ENCODE data around the gene LTBP1. TPM values are rescaled to one million over a fixed set of nuclear protein-coding genes. Genes with fewer than 3 reads are reported as not detected.

Gene LTBP1
- total and polyA plus RNA-seq, 2 donors (not counting 1 experiment from before 2014, with no cell fraction given), result 0.69 TPM; not detected in 1

- ATAC-seq (ENCODE audit: low read depth), result no peak
- no peak for DNase-seq
- TF ChIP-seq CTCF (IDR thresholded peaks at IDR 0.05) (no peak), EZH2 (IDR thresholded peaks at IDR 0.05; ENCODE audit: borderline replicate concordance, insufficient read depth, low read depth, low read length, poor library complexity, severe bottlenecking) (no peak)
- no peak overlapping the region for H3K4me2 ChIP-seq (replicated peaks; ENCODE audit: low read depth, low read length, poor library complexity, severe bottlenecking)
- H3K9me3 ChIP-seq (ENCODE audit: control extremely low read depth in 1 of 3, control insufficient read depth in 2 of 3, insufficient read depth in 1 of 3, low read length in 2 of 3), result no peaks in the 10 kb centered on the region
- ChIA-PET POLR2A (no interaction called here), CTCF (no interaction called here)
- no peak overlapping the region for H2AFZ ChIP-seq (ENCODE audit: insufficient read depth, low read depth, low read length, poor library complexity, severe bottlenecking)
- Mint-ChIP-seq H3K9me3 (ENCODE audit: insufficient read depth) (no peaks in the 10 kb centered on the region), H3K4me1 (no peaks in the 10 kb centered on the region), H3K27me3 (peaks cover 30% of the 10 kb centered on the region), H3K4me3 (no peak overlapping the region), H3K27ac (no peak overlapping the region)
- no peaks in the 10 kb centered on the region for H4K20me1 ChIP-seq (ENCODE audit: control insufficient read depth, insufficient read depth, low read length, poor library complexity, severe bottlenecking)
- WGBS (ENCODE audit: insufficient coverage), result no CpG with 5 or more reads among the region's 1 CpG
- H3K36me3 ChIP-seq (replicated peaks in 1 of 2; ENCODE audit: control extremely low read depth in 1 of 2, control insufficient read depth in 1 of 2, extremely low read depth in 1 of 2, insufficient read depth in 2 of 2, low read length in 1 of 2), result no peaks in the 10 kb centered on the region
- peaks cover 0 to 2% (median 0%) of the 10 kb centered on the region in 4 experiments for H3K27me3 ChIP-seq (replicated peaks in 1 of 4; ENCODE audit: control extremely low read depth in 1 of 4, control insufficient read depth in 3 of 4, insufficient read depth in 4 of 4, low read length in 3 of 4)
- no peaks in the 10 kb centered on the region for H3K4me1 ChIP-seq (ENCODE audit: control insufficient read depth in 2 of 2, insufficient read depth in 2 of 2, low read length in 2 of 2)
- no peak overlapping the region for H3K9ac ChIP-seq (ENCODE audit: low read length)
- intact Hi-C loops (cut with micrococcal nuclease), result no loop called here
- no peak overlapping the region for H3K27ac ChIP-seq (ENCODE audit: low read length in 2 of 2)
- no peak overlapping the region for H3K4me3 ChIP-seq (ENCODE audit: control extremely low read depth in 1 of 5, extremely low read depth in 1 of 5, insufficient read depth in 1 of 5, low read depth in 2 of 5, low read length in 4 of 5)
- no peaks in the 10 kb centered on the region for H3K79me2 ChIP-seq (ENCODE audit: control insufficient read depth, insufficient read depth, low read length)
Measured at GRCh38 chr2:32922501-32922900, 24.3 kb upstream of the LTBP1 start.

GRCh38 chr2:32923109-32923508 is 23.6 kb upstream of the LTBP1 start:
- H3K4me3 Mint-ChIP-seq, result no peak overlapping the region
- peaks cover 36% of the 10 kb centered on the region for H3K27me3 Mint-ChIP-seq
- H3K9ac ChIP-seq (ENCODE audit: low read length), result no peak overlapping the region
- H3K27ac ChIP-seq (ENCODE audit: low read length in 2 of 2), result no peak overlapping the region
- no peak for DNase-seq
- no peak for TF ChIP-seq CTCF (IDR thresholded peaks at IDR 0.05)
- no peak for TF ChIP-seq EZH2 (IDR thresholded peaks at IDR 0.05; ENCODE audit: borderline replicate concordance, insufficient read depth, low read depth, low read length, poor library complexity, severe bottlenecking)
- 100% methylated on average over 1 of the region's 2 CpGs for WGBS (ENCODE audit: insufficient coverage)
- intact Hi-C loops (cut with micrococcal nuclease), result no loop called here
- H3K4me1 Mint-ChIP-seq, result no peaks in the 10 kb centered on the region
- no peak overlapping the region for H3K4me3 ChIP-seq (ENCODE audit: control extremely low read depth in 1 of 5, extremely low read depth in 1 of 5, insufficient read depth in 1 of 5, low read depth in 2 of 5, low read length in 4 of 5)
- H3K36me3 ChIP-seq (replicated peaks in 1 of 2; ENCODE audit: control extremely low read depth in 1 of 2, control insufficient read depth in 1 of 2, extremely low read depth in 1 of 2, insufficient read depth in 2 of 2, low read length in 1 of 2), result no peaks in the 10 kb centered on the region
- H3K27ac Mint-ChIP-seq, result no peak overlapping the region
- peaks cover 0 to 4% (median 0%) of the 10 kb centered on the region in 4 experiments for H3K27me3 ChIP-seq (replicated peaks in 1 of 4; ENCODE audit: control extremely low read depth in 1 of 4, control insufficient read depth in 3 of 4, insufficient read depth in 4 of 4, low read length in 3 of 4)
- H3K4me1 ChIP-seq (ENCODE audit: control insufficient read depth in 2 of 2, insufficient read depth in 2 of 2, low read length in 2 of 2), result no peaks in the 10 kb centered on the region
- H4K20me1 ChIP-seq (ENCODE audit: control insufficient read depth, insufficient read depth, low read length, poor library complexity, severe bottlenecking), result no peaks in the 10 kb centered on the region
- H2AFZ ChIP-seq (ENCODE audit: insufficient read depth, low read depth, low read length, poor library complexity, severe bottlenecking), result no peak overlapping the region
- no peak for ATAC-seq (ENCODE audit: low read depth)
- ChIA-PET POLR2A (no interaction called here), CTCF (no interaction called here)
- no peak overlapping the region for H3K4me2 ChIP-seq (replicated peaks; ENCODE audit: low read depth, low read length, poor library complexity, severe bottlenecking)
- H3K9me3 Mint-ChIP-seq (ENCODE audit: insufficient read depth), result no peaks in the 10 kb centered on the region
- H3K79me2 ChIP-seq (ENCODE audit: control insufficient read depth, insufficient read depth, low read length), result no peaks in the 10 kb centered on the region
- H3K9me3 ChIP-seq (ENCODE audit: control extremely low read depth in 1 of 3, control insufficient read depth in 2 of 3, insufficient read depth in 1 of 3, low read length in 2 of 3), result no peaks in the 10 kb centered on the region
